ENCODE results near the gene NR1H4. TPM values are rescaled to one million over a fixed set of nuclear protein-coding genes. Genes with fewer than 3 reads are reported as not detected.

Gene NR1H4
- total RNA-seq, 1 experiment from 2014 or later, result not detected

DNA sequence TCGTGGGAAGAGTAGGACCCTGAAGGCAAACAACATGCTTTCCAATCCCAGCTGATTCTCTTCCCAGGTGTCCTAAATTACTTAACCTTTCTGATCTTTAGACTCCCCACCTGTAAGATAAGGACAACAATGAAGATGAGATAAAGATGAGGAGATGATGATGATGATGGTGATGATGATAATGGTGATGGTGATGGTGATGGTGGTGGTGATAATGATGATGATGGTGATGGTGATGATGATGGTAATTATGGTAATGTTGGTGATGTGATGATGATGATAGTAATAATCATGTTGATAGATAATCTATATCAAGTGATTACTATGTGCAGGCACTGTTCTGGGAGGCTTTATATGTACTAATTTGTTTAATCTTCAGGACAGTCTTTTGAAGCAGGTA is 48.3 kb downstream of the NR1H4 start:
- ChIA-PET POLR2A (no interaction called here), CTCF (no interaction called here)
- ATAC-seq (no peak), DNase-seq (ENCODE audit: low spot score) (no peak)
- Mint-ChIP-seq H3K9me3 (peaks cover 8% of the 10 kb centered on the region), H3K36me3 (no peaks in the 10 kb centered on the region), H3K4me3 (no peak overlapping the region), H3K4me1 (no peaks in the 10 kb centered on the region; the same call in 1 of the 2 replicates), H3K27me3 (ENCODE audit: low read depth) (no peaks in the 10 kb centered on the region), H3K27ac (no peak overlapping the region)
- no peak for TF ChIP-seq PRRX2 (CRISPR knock-in tag; IDR thresholded peaks at IDR 0.05)
- TF ChIP-seq ZNF138 (CRISPR knock-in tag; conservative IDR thresholded peaks at IDR 0.05), result no peak
- TF ChIP-seq ZNF396 (CRISPR knock-in tag; IDR thresholded peaks at IDR 0.05; ENCODE audit: borderline replicate concordance), result no peak
- TF ChIP-seq CBFB (CRISPR knock-in tag; IDR thresholded peaks at IDR 0.05; ENCODE audit: low read depth), result no peak
- no peak for TF ChIP-seq KAT7 (CRISPR knock-in tag; IDR thresholded peaks at IDR 0.05; ENCODE audit: borderline replicate concordance)
- no peak for TF ChIP-seq NR1H2 (CRISPR knock-in tag; IDR thresholded peaks at IDR 0.05)
- TF ChIP-seq GABPB1 (CRISPR knock-in tag; IDR thresholded peaks at IDR 0.05), result no peak
- TF ChIP-seq EMX1 (CRISPR knock-in tag; IDR thresholded peaks at IDR 0.05), result no peak
- TF ChIP-seq OVOL2 (CRISPR knock-in tag; IDR thresholded peaks at IDR 0.05; ENCODE audit: borderline replicate concordance), result no peak
- TF ChIP-seq, protein P1, sequence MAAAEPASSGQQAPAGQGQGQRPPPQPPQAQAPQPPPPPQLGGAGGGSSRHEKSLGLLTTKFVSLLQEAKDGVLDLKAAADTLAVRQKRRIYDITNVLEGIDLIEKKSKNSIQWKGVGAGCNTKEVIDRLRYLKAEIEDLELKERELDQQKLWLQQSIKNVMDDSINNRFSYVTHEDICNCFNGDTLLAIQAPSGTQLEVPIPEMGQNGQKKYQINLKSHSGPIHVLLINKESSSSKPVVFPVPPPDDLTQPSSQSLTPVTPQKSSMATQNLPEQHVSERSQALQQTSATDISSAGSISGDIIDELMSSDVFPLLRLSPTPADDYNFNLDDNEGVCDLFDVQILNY (CRISPR knock-in tag; IDR thresholded peaks at IDR 0.05), result no peak
- no peak for TF ChIP-seq ZNF263 (CRISPR knock-in tag; IDR thresholded peaks at IDR 0.05; ENCODE audit: low read depth)
- TF ChIP-seq, protein P2, sequence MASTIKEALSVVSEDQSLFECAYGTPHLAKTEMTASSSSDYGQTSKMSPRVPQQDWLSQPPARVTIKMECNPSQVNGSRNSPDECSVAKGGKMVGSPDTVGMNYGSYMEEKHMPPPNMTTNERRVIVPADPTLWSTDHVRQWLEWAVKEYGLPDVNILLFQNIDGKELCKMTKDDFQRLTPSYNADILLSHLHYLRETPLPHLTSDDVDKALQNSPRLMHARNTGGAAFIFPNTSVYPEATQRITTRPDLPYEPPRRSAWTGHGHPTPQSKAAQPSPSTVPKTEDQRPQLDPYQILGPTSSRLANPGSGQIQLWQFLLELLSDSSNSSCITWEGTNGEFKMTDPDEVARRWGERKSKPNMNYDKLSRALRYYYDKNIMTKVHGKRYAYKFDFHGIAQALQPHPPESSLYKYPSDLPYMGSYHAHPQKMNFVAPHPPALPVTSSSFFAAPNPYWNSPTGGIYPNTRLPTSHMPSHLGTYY (CRISPR knock-in tag; IDR thresholded peaks at IDR 0.05), result no peak
- TF ChIP-seq, protein P3, sequence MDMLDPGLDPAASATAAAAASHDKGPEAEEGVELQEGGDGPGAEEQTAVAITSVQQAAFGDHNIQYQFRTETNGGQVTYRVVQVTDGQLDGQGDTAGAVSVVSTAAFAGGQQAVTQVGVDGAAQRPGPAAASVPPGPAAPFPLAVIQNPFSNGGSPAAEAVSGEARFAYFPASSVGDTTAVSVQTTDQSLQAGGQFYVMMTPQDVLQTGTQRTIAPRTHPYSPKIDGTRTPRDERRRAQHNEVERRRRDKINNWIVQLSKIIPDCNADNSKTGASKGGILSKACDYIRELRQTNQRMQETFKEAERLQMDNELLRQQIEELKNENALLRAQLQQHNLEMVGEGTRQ (CRISPR knock-in tag; IDR thresholded peaks at IDR 0.05), result no peak
- no peak for TF ChIP-seq ZNF416 (CRISPR knock-in tag; IDR thresholded peaks at IDR 0.05)
- no peak for TF ChIP-seq GRHL2 (CRISPR knock-in tag; IDR thresholded peaks at IDR 0.05; ENCODE audit: insufficient replicate concordance, severe bottlenecking)
- TF ChIP-seq TEAD4 (CRISPR knock-in tag; IDR thresholded peaks at IDR 0.05), result no peak
- TF ChIP-seq, protein P4, sequence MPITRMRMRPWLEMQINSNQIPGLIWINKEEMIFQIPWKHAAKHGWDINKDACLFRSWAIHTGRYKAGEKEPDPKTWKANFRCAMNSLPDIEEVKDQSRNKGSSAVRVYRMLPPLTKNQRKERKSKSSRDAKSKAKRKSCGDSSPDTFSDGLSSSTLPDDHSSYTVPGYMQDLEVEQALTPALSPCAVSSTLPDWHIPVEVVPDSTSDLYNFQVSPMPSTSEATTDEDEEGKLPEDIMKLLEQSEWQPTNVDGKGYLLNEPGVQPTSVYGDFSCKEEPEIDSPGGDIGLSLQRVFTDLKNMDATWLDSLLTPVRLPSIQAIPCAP (CRISPR knock-in tag; IDR thresholded peaks at IDR 0.05), result no peak
- TF ChIP-seq, protein P5, sequence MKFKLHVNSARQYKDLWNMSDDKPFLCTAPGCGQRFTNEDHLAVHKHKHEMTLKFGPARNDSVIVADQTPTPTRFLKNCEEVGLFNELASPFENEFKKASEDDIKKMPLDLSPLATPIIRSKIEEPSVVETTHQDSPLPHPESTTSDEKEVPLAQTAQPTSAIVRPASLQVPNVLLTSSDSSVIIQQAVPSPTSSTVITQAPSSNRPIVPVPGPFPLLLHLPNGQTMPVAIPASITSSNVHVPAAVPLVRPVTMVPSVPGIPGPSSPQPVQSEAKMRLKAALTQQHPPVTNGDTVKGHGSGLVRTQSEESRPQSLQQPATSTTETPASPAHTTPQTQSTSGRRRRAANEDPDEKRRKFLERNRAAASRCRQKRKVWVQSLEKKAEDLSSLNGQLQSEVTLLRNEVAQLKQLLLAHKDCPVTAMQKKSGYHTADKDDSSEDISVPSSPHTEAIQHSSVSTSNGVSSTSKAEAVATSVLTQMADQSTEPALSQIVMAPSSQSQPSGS (CRISPR knock-in tag; IDR thresholded peaks at IDR 0.05; ENCODE audit: borderline replicate concordance, low read depth), result no peak

DNA sequence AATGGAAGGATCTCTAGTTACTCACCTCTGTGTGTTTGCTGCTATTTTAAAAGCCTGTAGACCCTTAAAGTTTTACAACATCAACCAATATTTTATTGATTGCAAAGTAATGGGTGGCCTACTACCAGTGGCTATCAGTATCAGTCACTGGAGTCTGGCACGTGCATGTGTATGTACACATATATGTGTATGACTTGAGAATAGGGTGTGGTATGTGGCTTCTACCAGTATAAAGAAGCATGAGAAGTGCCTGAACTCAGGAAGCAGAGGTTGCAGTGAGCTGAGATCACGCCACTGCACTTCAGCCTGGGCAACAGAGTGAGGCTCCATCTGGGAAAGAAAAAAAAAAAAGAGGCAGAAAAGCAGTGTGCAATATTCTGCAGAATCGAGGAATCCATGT is 54.4 kb downstream of the NR1H4 start:
- Mint-ChIP-seq H3K9me3 (no peaks in the 10 kb centered on the region), H3K36me3 (no peaks in the 10 kb centered on the region), H3K27me3 (ENCODE audit: low read depth) (no peaks in the 10 kb centered on the region), H3K4me1 (peaks cover 22% of the 10 kb centered on the region), H3K4me3 (no peak overlapping the region), H3K27ac (no peak overlapping the region)
- TF ChIP-seq, protein P6, sequence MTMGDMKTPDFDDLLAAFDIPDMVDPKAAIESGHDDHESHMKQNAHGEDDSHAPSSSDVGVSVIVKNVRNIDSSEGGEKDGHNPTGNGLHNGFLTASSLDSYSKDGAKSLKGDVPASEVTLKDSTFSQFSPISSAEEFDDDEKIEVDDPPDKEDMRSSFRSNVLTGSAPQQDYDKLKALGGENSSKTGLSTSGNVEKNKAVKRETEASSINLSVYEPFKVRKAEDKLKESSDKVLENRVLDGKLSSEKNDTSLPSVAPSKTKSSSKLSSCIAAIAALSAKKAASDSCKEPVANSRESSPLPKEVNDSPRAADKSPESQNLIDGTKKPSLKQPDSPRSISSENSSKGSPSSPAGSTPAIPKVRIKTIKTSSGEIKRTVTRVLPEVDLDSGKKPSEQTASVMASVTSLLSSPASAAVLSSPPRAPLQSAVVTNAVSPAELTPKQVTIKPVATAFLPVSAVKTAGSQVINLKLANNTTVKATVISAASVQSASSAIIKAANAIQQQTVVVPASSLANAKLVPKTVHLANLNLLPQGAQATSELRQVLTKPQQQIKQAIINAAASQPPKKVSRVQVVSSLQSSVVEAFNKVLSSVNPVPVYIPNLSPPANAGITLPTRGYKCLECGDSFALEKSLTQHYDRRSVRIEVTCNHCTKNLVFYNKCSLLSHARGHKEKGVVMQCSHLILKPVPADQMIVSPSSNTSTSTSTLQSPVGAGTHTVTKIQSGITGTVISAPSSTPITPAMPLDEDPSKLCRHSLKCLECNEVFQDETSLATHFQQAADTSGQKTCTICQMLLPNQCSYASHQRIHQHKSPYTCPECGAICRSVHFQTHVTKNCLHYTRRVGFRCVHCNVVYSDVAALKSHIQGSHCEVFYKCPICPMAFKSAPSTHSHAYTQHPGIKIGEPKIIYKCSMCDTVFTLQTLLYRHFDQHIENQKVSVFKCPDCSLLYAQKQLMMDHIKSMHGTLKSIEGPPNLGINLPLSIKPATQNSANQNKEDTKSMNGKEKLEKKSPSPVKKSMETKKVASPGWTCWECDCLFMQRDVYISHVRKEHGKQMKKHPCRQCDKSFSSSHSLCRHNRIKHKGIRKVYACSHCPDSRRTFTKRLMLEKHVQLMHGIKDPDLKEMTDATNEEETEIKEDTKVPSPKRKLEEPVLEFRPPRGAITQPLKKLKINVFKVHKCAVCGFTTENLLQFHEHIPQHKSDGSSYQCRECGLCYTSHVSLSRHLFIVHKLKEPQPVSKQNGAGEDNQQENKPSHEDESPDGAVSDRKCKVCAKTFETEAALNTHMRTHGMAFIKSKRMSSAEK (CRISPR knock-in tag; IDR thresholded peaks at IDR 0.05; ENCODE audit: borderline replicate concordance), result no peak
- TF ChIP-seq ZNF121 (CRISPR knock-in tag; IDR thresholded peaks at IDR 0.05) (0 out of 2 replicates have a peak, but pooled peaks have one; percentile 4), FOXJ3 (CRISPR knock-in tag; IDR thresholded peaks at IDR 0.05; ENCODE audit: borderline replicate concordance) (no peak)
- TF ChIP-seq, protein P7, sequence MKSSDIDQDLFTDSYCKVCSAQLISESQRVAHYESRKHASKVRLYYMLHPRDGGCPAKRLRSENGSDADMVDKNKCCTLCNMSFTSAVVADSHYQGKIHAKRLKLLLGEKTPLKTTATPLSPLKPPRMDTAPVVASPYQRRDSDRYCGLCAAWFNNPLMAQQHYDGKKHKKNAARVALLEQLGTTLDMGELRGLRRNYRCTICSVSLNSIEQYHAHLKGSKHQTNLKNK (CRISPR knock-in tag; IDR thresholded peaks at IDR 0.05), result no peak
- ChIA-PET CTCF (interaction anchor here (1.6 to 2.5 kb wide), 2 partner anchors 123 kb away, joined by 6 to 9 read pairs; no protein-coding TSS in a partner anchor), POLR2A (no interaction called here)
- DNase-seq (ENCODE audit: low spot score) (no peak), ATAC-seq (no peak)

Measured in WTC11 (cell line).